Measurements from ENCODE around the gene RPIA. TPM values are rescaled to one million over a fixed set of nuclear protein-coding genes. Genes with fewer than 3 reads are reported as not detected.
A peak's percentile ranks its signal among the peaks of the same experiment; 100 is the strongest.

RPIA gene
- total RNA-seq, 2 donors from 2014 or later = 24.4 to 58.8 TPM

- H3K36me3 Mint-ChIP-seq (ENCODE audit: low read depth) = peaks cover 44% of the 10 kb centered on the region
- H3K27ac Mint-ChIP-seq = peak overlapping the region; percentile 71
- H3K27me3 Mint-ChIP-seq = no peaks in the 10 kb centered on the region
- peak overlapping the region; percentile 29 for H3K4me3 Mint-ChIP-seq
- H3K9me3 Mint-ChIP-seq = no peaks in the 10 kb centered on the region
- H3K4me1 Mint-ChIP-seq = peaks cover 23% of the 10 kb centered on the region
- no peak for ATAC-seq (replicated peaks)
Observed at GRCh38 chr2:88697370-88698026, 6.0 kb downstream of the RPIA start.

GRCh38 chr2:88698027-88698413 is 6.5 kb downstream of the RPIA start:
- peaks cover 49% of the 10 kb centered on the region for H3K36me3 Mint-ChIP-seq (ENCODE audit: low read depth)
- H3K4me3 Mint-ChIP-seq = no peak overlapping the region
- H3K9me3 Mint-ChIP-seq = no peaks in the 10 kb centered on the region
- peaks cover 18% of the 10 kb centered on the region for H3K4me1 Mint-ChIP-seq
- peak overlapping the region; percentile 71 for H3K27ac Mint-ChIP-seq
- no peaks in the 10 kb centered on the region for H3K27me3 Mint-ChIP-seq
- no peak for ATAC-seq (replicated peaks)

GRCh38 chr2:88698498-88699233 is 7.2 kb downstream of the RPIA start:
- H3K4me3 Mint-ChIP-seq = no peak overlapping the region
- peak overlapping the region; percentile 71 for H3K27ac Mint-ChIP-seq
- H3K4me1 Mint-ChIP-seq = peaks cover 11% of the 10 kb centered on the region
- no peaks in the 10 kb centered on the region for H3K27me3 Mint-ChIP-seq
- peaks cover 56% of the 10 kb centered on the region for H3K36me3 Mint-ChIP-seq (ENCODE audit: low read depth)
- ATAC-seq (replicated peaks) = no peak
- no peaks in the 10 kb centered on the region for H3K9me3 Mint-ChIP-seq

GRCh38 chr2:88707003-88707402 is 15.5 kb downstream of the RPIA start:
- no peak for ATAC-seq (replicated peaks)
- Mint-ChIP-seq H3K4me1 (no peaks in the 10 kb centered on the region), H3K9me3 (peaks cover 3% of the 10 kb centered on the region), H3K27me3 (no peaks in the 10 kb centered on the region), H3K4me3 (no peak overlapping the region), H3K36me3 (ENCODE audit: low read depth) (peaks cover 29% of the 10 kb centered on the region), H3K27ac (no peak overlapping the region)

- Mint-ChIP-seq H3K36me3 (ENCODE audit: low read depth) (peaks cover 26% of the 10 kb centered on the region), H3K27ac (no peak overlapping the region), H3K4me1 (no peaks in the 10 kb centered on the region), H3K27me3 (no peaks in the 10 kb centered on the region), H3K4me3 (no peak overlapping the region), H3K9me3 (peaks cover under 1% of the 10 kb centered on the region)
- no peak for ATAC-seq (replicated peaks)
Observed at GRCh38 chr2:88709181-88709631, 17.7 kb downstream of the RPIA start.

- H3K9me3 Mint-ChIP-seq = no peaks in the 10 kb centered on the region
- H3K27ac Mint-ChIP-seq = no peak overlapping the region
- peaks cover 27% of the 10 kb centered on the region for H3K36me3 Mint-ChIP-seq (ENCODE audit: low read depth)
- no peak overlapping the region for H3K4me3 Mint-ChIP-seq
- H3K27me3 Mint-ChIP-seq = no peaks in the 10 kb centered on the region
- ATAC-seq (replicated peaks) = no peak
- no peaks in the 10 kb centered on the region for H3K4me1 Mint-ChIP-seq
Observed at GRCh38 chr2:88711289-88711688, 19.8 kb downstream of the RPIA start.

GRCh38 chr2:88711897-88712296 is 20.4 kb downstream of the RPIA start:
- no peaks in the 10 kb centered on the region for H3K27me3 Mint-ChIP-seq
- no peak for ATAC-seq (replicated peaks)
- peaks cover 28% of the 10 kb centered on the region for H3K36me3 Mint-ChIP-seq (ENCODE audit: low read depth)
- H3K4me3 Mint-ChIP-seq = no peak overlapping the region
- H3K9me3 Mint-ChIP-seq = no peaks in the 10 kb centered on the region
- no peaks in the 10 kb centered on the region for H3K4me1 Mint-ChIP-seq
- H3K27ac Mint-ChIP-seq = no peak overlapping the region

GRCh38 chr2:88713408-88713807 is 21.9 kb downstream of the RPIA start:
- peaks cover 32% of the 10 kb centered on the region for H3K36me3 Mint-ChIP-seq (ENCODE audit: low read depth)
- no peak overlapping the region for H3K27ac Mint-ChIP-seq
- ATAC-seq (replicated peaks) = no peak
- no peaks in the 10 kb centered on the region for H3K9me3 Mint-ChIP-seq
- H3K27me3 Mint-ChIP-seq = no peaks in the 10 kb centered on the region
- H3K4me3 Mint-ChIP-seq = no peak overlapping the region
- H3K4me1 Mint-ChIP-seq = no peaks in the 10 kb centered on the region

GRCh38 chr2:88714667-88715066 is 23.2 kb downstream of the RPIA start:
- no peaks in the 10 kb centered on the region for H3K27me3 Mint-ChIP-seq
- H3K4me3 Mint-ChIP-seq = no peak overlapping the region
- H3K27ac Mint-ChIP-seq = no peak overlapping the region
- no peaks in the 10 kb centered on the region for H3K9me3 Mint-ChIP-seq
- no peak for ATAC-seq (replicated peaks)
- H3K36me3 Mint-ChIP-seq (ENCODE audit: low read depth) = peaks cover 32% of the 10 kb centered on the region
- H3K4me1 Mint-ChIP-seq = no peaks in the 10 kb centered on the region

GRCh38 chr2:88720399-88720798 is 28.9 kb downstream of the RPIA start:
- no peak for ATAC-seq (replicated peaks)
- H3K36me3 Mint-ChIP-seq (ENCODE audit: low read depth) = peaks cover 9% of the 10 kb centered on the region
- H3K4me3 Mint-ChIP-seq = no peak overlapping the region
- H3K27ac Mint-ChIP-seq = no peak overlapping the region
- no peaks in the 10 kb centered on the region for H3K9me3 Mint-ChIP-seq
- H3K4me1 Mint-ChIP-seq = peaks cover 8% of the 10 kb centered on the region
- no peaks in the 10 kb centered on the region for H3K27me3 Mint-ChIP-seq

GRCh38 chr2:88721268-88721667 is 29.8 kb downstream of the RPIA start:
- no peak overlapping the region for H3K4me3 Mint-ChIP-seq
- H3K36me3 Mint-ChIP-seq (ENCODE audit: low read depth) = peaks cover 9% of the 10 kb centered on the region
- H3K27me3 Mint-ChIP-seq = no peaks in the 10 kb centered on the region
- ATAC-seq (replicated peaks) = no peak
- peaks cover 13% of the 10 kb centered on the region for H3K4me1 Mint-ChIP-seq
- H3K9me3 Mint-ChIP-seq = no peaks in the 10 kb centered on the region
- H3K27ac Mint-ChIP-seq = no peak overlapping the region

GRCh38 chr2:88724643-88725332 is 33.3 kb downstream of the RPIA start:
- ATAC-seq (replicated peaks) = no peak
- peaks cover 19% of the 10 kb centered on the region for H3K36me3 Mint-ChIP-seq (ENCODE audit: low read depth)
- peaks cover 13% of the 10 kb centered on the region for H3K4me1 Mint-ChIP-seq
- H3K27ac Mint-ChIP-seq = no peak overlapping the region
- no peak overlapping the region for H3K4me3 Mint-ChIP-seq
- H3K9me3 Mint-ChIP-seq = no peaks in the 10 kb centered on the region
- H3K27me3 Mint-ChIP-seq = no peaks in the 10 kb centered on the region

- no peak for ATAC-seq (replicated peaks)
- no peaks in the 10 kb centered on the region for H3K27me3 Mint-ChIP-seq
- H3K4me3 Mint-ChIP-seq = no peak overlapping the region
- no peaks in the 10 kb centered on the region for H3K9me3 Mint-ChIP-seq
- peaks cover 8% of the 10 kb centered on the region for H3K4me1 Mint-ChIP-seq
- H3K36me3 Mint-ChIP-seq (ENCODE audit: low read depth) = peaks cover 21% of the 10 kb centered on the region
- no peak overlapping the region for H3K27ac Mint-ChIP-seq
Observed at GRCh38 chr2:88729061-88729745, 37.7 kb downstream of the RPIA start.

GRCh38 chr2:88733155-88733902 is 41.9 kb downstream of the RPIA start:
- Mint-ChIP-seq H3K27ac (peak overlapping the region; percentile 9), H3K9me3 (no peaks in the 10 kb centered on the region), H3K27me3 (no peaks in the 10 kb centered on the region), H3K36me3 (ENCODE audit: low read depth) (peaks cover 56% of the 10 kb centered on the region), H3K4me1 (no peaks in the 10 kb centered on the region), H3K4me3 (no peak overlapping the region)
- no peak for ATAC-seq (replicated peaks)
